ENCODE results near the gene PDE4DIP. TPM values are rescaled to one million over a fixed set of nuclear protein-coding genes. Genes with fewer than 3 reads are reported as not detected.
"Not testable (repeated sequence)": the region's sequence is repeated elsewhere in the genome, so short reads cannot be mapped to it uniquely, and the experiment has no call there.

PDE4DIP gene
- total RNA-seq, 2 experiments from 2014 or later = 27.1 to 27.4 TPM

- H3K9me3 ChIP-seq (ENCODE audit: control insufficient read depth in 1 of 2, insufficient read depth in 1 of 2, low read length in 2 of 2); H3K9me3 Mint-ChIP-seq; H3K36me3 Mint-ChIP-seq (ENCODE audit: low read depth); CTCF ChIA-PET; H3K4me1 Mint-ChIP-seq (ENCODE audit: low read depth); H3K27me3 Mint-ChIP-seq; H3K27ac ChIP-seq (ENCODE audit: low read depth in 1 of 2, low read length in 2 of 2); H3K36me3 ChIP-seq (ENCODE audit: insufficient read depth, low read length); DNase-seq; intact Hi-C loops (cut with DNase I, micrococcal nuclease); H3K4me1 ChIP-seq (ENCODE audit: insufficient read depth, low read length); H3K4me3 ChIP-seq (ENCODE audit: low read length); POLR2A ChIA-PET; H3K27me3 ChIP-seq (ENCODE audit: control insufficient read depth in 1 of 2, insufficient read depth in 2 of 2, low read length in 2 of 2); H3K4me3 Mint-ChIP-seq: not testable (repeated sequence)
- peak overlapping the region; percentile 53 for H3K27ac Mint-ChIP-seq
- peak; percentile 72 for ATAC-seq (ENCODE audit: poor library complexity)
These were observed 57.1 kb downstream of the PDE4DIP start for GRCh38 chr1:148901150-148901952.

GRCh38 chr1:148901953-148902341 is 57.7 kb downstream of the PDE4DIP start:
- H3K27ac ChIP-seq (ENCODE audit: low read depth in 1 of 2, low read length in 2 of 2); intact Hi-C loops (cut with DNase I, micrococcal nuclease); H3K4me1 ChIP-seq (ENCODE audit: insufficient read depth, low read length); H3K27me3 Mint-ChIP-seq; POLR2A ChIA-PET; H3K36me3 ChIP-seq (ENCODE audit: insufficient read depth, low read length); DNase-seq; H3K27me3 ChIP-seq (ENCODE audit: control insufficient read depth in 1 of 2, insufficient read depth in 2 of 2, low read length in 2 of 2); H3K9me3 Mint-ChIP-seq; CTCF ChIA-PET; H3K36me3 Mint-ChIP-seq (ENCODE audit: low read depth); H3K4me1 Mint-ChIP-seq (ENCODE audit: low read depth); ATAC-seq (ENCODE audit: poor library complexity); H3K9me3 ChIP-seq (ENCODE audit: control insufficient read depth in 1 of 2, insufficient read depth in 1 of 2, low read length in 2 of 2); H3K4me3 Mint-ChIP-seq; H3K4me3 ChIP-seq (ENCODE audit: low read length): not testable (repeated sequence)
- H3K27ac Mint-ChIP-seq = peak overlapping the region; percentile 53

GRCh38 chr1:148909219-148909826 is 65.1 kb downstream of the PDE4DIP start:
- CTCF ChIA-PET; H3K4me1 ChIP-seq (ENCODE audit: insufficient read depth, low read length); ATAC-seq (ENCODE audit: poor library complexity); H3K27me3 ChIP-seq (ENCODE audit: control insufficient read depth in 1 of 2, insufficient read depth in 2 of 2, low read length in 2 of 2); intact Hi-C loops (cut with DNase I, micrococcal nuclease); H3K9me3 Mint-ChIP-seq; DNase-seq; H3K27me3 Mint-ChIP-seq; POLR2A ChIA-PET; H3K4me3 Mint-ChIP-seq; H3K27ac Mint-ChIP-seq; H3K36me3 ChIP-seq (ENCODE audit: insufficient read depth, low read length); H3K27ac ChIP-seq (ENCODE audit: low read depth in 1 of 2, low read length in 2 of 2); H3K36me3 Mint-ChIP-seq (ENCODE audit: low read depth); H3K4me3 ChIP-seq (ENCODE audit: low read length); H3K9me3 ChIP-seq (ENCODE audit: control insufficient read depth in 1 of 2, insufficient read depth in 1 of 2, low read length in 2 of 2); H3K4me1 Mint-ChIP-seq (ENCODE audit: low read depth): not testable (repeated sequence)

GRCh38 chr1:148911303-148911928 is 67.2 kb downstream of the PDE4DIP start:
- ATAC-seq (ENCODE audit: poor library complexity) = peak; percentile 51
- H3K4me1 ChIP-seq (ENCODE audit: insufficient read depth, low read length); CTCF ChIA-PET; H3K9me3 Mint-ChIP-seq; H3K4me3 Mint-ChIP-seq; H3K36me3 Mint-ChIP-seq (ENCODE audit: low read depth); H3K27ac Mint-ChIP-seq; H3K36me3 ChIP-seq (ENCODE audit: insufficient read depth, low read length); DNase-seq; H3K27me3 Mint-ChIP-seq; H3K4me1 Mint-ChIP-seq (ENCODE audit: low read depth); H3K4me3 ChIP-seq (ENCODE audit: low read length); POLR2A ChIA-PET; H3K27me3 ChIP-seq (ENCODE audit: control insufficient read depth in 1 of 2, insufficient read depth in 2 of 2, low read length in 2 of 2); H3K9me3 ChIP-seq (ENCODE audit: control insufficient read depth in 1 of 2, insufficient read depth in 1 of 2, low read length in 2 of 2); intact Hi-C loops (cut with DNase I, micrococcal nuclease); H3K27ac ChIP-seq (ENCODE audit: low read depth in 1 of 2, low read length in 2 of 2): not testable (repeated sequence)

- CTCF ChIA-PET; DNase-seq; H3K27me3 Mint-ChIP-seq; H3K4me3 Mint-ChIP-seq; H3K27me3 ChIP-seq (ENCODE audit: control insufficient read depth in 1 of 2, insufficient read depth in 2 of 2, low read length in 2 of 2); H3K9me3 Mint-ChIP-seq; intact Hi-C loops (cut with DNase I, micrococcal nuclease); H3K9me3 ChIP-seq (ENCODE audit: control insufficient read depth in 1 of 2, insufficient read depth in 1 of 2, low read length in 2 of 2); H3K27ac Mint-ChIP-seq; H3K4me1 ChIP-seq (ENCODE audit: insufficient read depth, low read length); ATAC-seq (ENCODE audit: poor library complexity); H3K27ac ChIP-seq (ENCODE audit: low read depth in 1 of 2, low read length in 2 of 2); H3K4me1 Mint-ChIP-seq (ENCODE audit: low read depth); H3K4me3 ChIP-seq (ENCODE audit: low read length); H3K36me3 Mint-ChIP-seq (ENCODE audit: low read depth); H3K36me3 ChIP-seq (ENCODE audit: insufficient read depth, low read length); POLR2A ChIA-PET: not testable (repeated sequence)
These were observed 72.0 kb downstream of the PDE4DIP start for GRCh38 chr1:148916222-148916621.

GRCh38 chr1:148916695-148917348 is 72.6 kb downstream of the PDE4DIP start:
- ATAC-seq (ENCODE audit: poor library complexity); H3K4me3 Mint-ChIP-seq; H3K36me3 Mint-ChIP-seq (ENCODE audit: low read depth); DNase-seq; intact Hi-C loops (cut with DNase I, micrococcal nuclease); H3K4me3 ChIP-seq (ENCODE audit: low read length); H3K9me3 Mint-ChIP-seq; H3K4me1 Mint-ChIP-seq (ENCODE audit: low read depth); H3K27me3 ChIP-seq (ENCODE audit: control insufficient read depth in 1 of 2, insufficient read depth in 2 of 2, low read length in 2 of 2); H3K36me3 ChIP-seq (ENCODE audit: insufficient read depth, low read length); H3K9me3 ChIP-seq (ENCODE audit: control insufficient read depth in 1 of 2, insufficient read depth in 1 of 2, low read length in 2 of 2); H3K27me3 Mint-ChIP-seq; H3K27ac Mint-ChIP-seq; CTCF ChIA-PET; H3K4me1 ChIP-seq (ENCODE audit: insufficient read depth, low read length); H3K27ac ChIP-seq (ENCODE audit: low read depth in 1 of 2, low read length in 2 of 2); POLR2A ChIA-PET: not testable (repeated sequence)
